ENCODE data around the gene C3orf33. TPM values are rescaled to one million over a fixed set of nuclear protein-coding genes. Genes with fewer than 3 reads are reported as not detected.
A peak's percentile ranks its signal among the peaks of the same experiment; 100 is the strongest.

Gene C3orf33
- total and polyA plus RNA-seq, 9 of the 15 experiments (the other 6 are each of a cell fraction or from before 2014, with no cell fraction given): 4.1 to 10.2 (median 6.0) TPM

DNA sequence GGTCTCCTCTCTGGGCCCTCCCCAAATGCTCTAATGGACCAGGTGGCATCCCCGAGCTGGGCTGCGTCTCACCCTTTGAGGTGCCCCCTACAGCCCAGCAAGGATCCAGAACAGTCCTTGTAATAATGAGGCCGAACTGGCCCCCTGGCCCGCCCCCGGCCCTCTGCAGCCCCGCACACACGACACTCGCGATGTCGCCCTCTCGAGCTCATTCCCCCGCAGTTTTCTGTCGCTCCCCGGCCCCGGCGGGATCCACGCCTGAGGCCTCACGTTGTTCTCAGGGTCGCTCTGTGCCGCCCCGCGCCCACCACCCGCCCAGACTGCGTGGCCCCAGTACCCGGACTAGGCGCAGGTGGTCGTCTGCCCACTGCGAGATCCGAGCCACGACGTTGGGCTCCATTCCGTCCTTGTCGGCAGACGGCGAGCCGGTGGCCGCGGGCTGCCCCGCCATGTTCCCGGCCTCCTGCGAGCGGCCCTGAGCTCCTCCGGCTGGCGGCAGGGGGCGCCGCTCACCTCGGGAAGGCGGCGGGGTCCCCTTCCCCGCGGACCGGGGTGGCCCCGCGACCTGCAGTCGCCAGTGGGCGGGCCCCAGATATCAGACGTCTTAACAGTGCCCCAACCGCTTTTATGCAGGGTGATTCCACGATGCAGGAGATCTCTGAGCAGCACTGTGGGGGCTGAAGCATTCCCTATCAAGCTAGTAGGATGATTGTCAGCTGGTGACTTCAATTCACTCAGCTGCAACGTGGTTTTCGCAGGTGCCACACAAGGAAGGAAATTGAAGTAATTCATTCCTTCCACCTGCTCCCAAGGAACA is at the start of gene C3orf33 (continued):
- TF ChIP-seq, protein P1, sequence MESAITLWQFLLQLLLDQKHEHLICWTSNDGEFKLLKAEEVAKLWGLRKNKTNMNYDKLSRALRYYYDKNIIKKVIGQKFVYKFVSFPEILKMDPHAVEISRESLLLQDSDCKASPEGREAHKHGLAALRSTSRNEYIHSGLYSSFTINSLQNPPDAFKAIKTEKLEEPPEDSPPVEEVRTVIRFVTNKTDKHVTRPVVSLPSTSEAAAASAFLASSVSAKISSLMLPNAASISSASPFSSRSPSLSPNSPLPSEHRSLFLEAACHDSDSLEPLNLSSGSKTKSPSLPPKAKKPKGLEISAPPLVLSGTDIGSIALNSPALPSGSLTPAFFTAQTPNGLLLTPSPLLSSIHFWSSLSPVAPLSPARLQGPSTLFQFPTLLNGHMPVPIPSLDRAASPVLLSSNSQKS (CRISPR knock-in tag; IDR thresholded peaks at IDR 0.05): no peak
- TF ChIP-seq, protein P2, sequence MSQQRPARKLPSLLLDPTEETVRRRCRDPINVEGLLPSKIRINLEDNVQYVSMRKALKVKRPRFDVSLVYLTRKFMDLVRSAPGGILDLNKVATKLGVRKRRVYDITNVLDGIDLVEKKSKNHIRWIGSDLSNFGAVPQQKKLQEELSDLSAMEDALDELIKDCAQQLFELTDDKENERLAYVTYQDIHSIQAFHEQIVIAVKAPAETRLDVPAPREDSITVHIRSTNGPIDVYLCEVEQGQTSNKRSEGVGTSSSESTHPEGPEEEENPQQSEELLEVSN (IDR thresholded peaks at IDR 0.05; ENCODE audit: borderline replicate concordance in 1 of 2, extremely low read depth in 1 of 2, insufficient read depth in 1 of 2, insufficient read length in 1 of 2, low read depth in 1 of 2, low read length in 1 of 2, poor library complexity in 1 of 2, severe bottlenecking in 1 of 2): peak; percentile 47 to 76
- TF ChIP-seq ZNF551 (CRISPR knock-in tag; IDR thresholded peaks at IDR 0.05): no peak
- TF ChIP-seq RBM34 (IDR thresholded peaks at IDR 0.05; ENCODE audit: borderline replicate concordance, insufficient read depth, low read length): no peak
- TF ChIP-seq ZBTB17 (CRISPR knock-in tag; IDR thresholded peaks at IDR 0.05): peak; percentile 37; the same call in 1 of the 2 replicates
- TF ChIP-seq ETS2 (tag; IDR thresholded peaks at IDR 0.05; ENCODE audit: borderline replicate concordance, poor library complexity, severe bottlenecking): no peak
- TF ChIP-seq SNIP1 (IDR thresholded peaks at IDR 0.05; ENCODE audit: low read depth): no peak
- TF ChIP-seq ZNF41 (CRISPR knock-in tag; conservative IDR thresholded peaks at IDR 0.05): no peak
- TF ChIP-seq, protein P3, sequence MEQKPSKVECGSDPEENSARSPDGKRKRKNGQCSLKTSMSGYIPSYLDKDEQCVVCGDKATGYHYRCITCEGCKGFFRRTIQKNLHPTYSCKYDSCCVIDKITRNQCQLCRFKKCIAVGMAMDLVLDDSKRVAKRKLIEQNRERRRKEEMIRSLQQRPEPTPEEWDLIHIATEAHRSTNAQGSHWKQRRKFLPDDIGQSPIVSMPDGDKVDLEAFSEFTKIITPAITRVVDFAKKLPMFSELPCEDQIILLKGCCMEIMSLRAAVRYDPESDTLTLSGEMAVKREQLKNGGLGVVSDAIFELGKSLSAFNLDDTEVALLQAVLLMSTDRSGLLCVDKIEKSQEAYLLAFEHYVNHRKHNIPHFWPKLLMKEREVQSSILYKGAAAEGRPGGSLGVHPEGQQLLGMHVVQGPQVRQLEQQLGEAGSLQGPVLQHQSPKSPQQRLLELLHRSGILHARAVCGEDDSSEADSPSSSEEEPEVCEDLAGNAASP (IDR thresholded peaks at IDR 0.05): no peak
- TF ChIP-seq ZNF282 (CRISPR knock-in tag; IDR thresholded peaks at IDR 0.05): no peak
- TF ChIP-seq POLR2H (tag; IDR thresholded peaks at IDR 0.05; ENCODE audit: low read depth): 0 out of 2 replicates have a peak, but pooled peaks have one; percentile 13
- 0 out of 2 replicates have a peak, but pooled peaks have one; percentile 16 for TF ChIP-seq FOXP1 (CRISPR knock-in tag; IDR thresholded peaks at IDR 0.05)
- peak in 1 of 2 experiments; percentile 63; a peak in 1 of 4 replicates for TF ChIP-seq HDAC1 (IDR thresholded peaks at IDR 0.05)
- TF ChIP-seq XRCC4 (IDR thresholded peaks at IDR 0.05; ENCODE audit: extremely low read depth, insufficient read depth, insufficient read length): no peak
- TF ChIP-seq CTBP1 (IDR thresholded peaks at IDR 0.05; ENCODE audit: borderline replicate concordance): peak; percentile 74
- no peak for TF ChIP-seq NUFIP1 (IDR thresholded peaks at IDR 0.05; ENCODE audit: partially characterized antibody)
- peak; percentile 54 for TF ChIP-seq TBP (optimal IDR thresholded peaks at IDR 0.05; ENCODE audit: low read depth, low read length)
- TF ChIP-seq FOXK1 (CRISPR knock-in tag; IDR thresholded peaks at IDR 0.05; ENCODE audit: borderline replicate concordance): no peak
- no peak for TF ChIP-seq ARNT (IDR thresholded peaks at IDR 0.05)
- TF ChIP-seq ZBTB8A (IDR thresholded peaks at IDR 0.05; ENCODE audit: partially characterized antibody): no peak
- TF ChIP-seq, protein P4, sequence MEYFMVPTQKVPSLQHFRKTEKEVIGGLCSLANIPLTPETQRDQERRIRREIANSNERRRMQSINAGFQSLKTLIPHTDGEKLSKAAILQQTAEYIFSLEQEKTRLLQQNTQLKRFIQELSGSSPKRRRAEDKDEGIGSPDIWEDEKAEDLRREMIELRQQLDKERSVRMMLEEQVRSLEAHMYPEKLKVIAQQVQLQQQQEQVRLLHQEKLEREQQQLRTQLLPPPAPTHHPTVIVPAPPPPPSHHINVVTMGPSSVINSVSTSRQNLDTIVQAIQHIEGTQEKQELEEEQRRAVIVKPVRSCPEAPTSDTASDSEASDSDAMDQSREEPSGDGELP (CRISPR knock-in tag; IDR thresholded peaks at IDR 0.05; ENCODE audit: borderline replicate concordance): peak; percentile 84
- TF ChIP-seq, protein P5, sequence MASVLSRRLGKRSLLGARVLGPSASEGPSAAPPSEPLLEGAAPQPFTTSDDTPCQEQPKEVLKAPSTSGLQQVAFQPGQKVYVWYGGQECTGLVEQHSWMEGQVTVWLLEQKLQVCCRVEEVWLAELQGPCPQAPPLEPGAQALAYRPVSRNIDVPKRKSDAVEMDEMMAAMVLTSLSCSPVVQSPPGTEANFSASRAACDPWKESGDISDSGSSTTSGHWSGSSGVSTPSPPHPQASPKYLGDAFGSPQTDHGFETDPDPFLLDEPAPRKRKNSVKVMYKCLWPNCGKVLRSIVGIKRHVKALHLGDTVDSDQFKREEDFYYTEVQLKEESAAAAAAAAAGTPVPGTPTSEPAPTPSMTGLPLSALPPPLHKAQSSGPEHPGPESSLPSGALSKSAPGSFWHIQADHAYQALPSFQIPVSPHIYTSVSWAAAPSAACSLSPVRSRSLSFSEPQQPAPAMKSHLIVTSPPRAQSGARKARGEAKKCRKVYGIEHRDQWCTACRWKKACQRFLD (CRISPR knock-in tag; IDR thresholded peaks at IDR 0.05): no peak
